NK-92 (cell line): ENCODE results near the gene HSPA12B.

Experiments
- DNase-seq: peaks from one replicate; lab custom pipeline; 2025; ENCODE audit not compliant: unreplicated experiment; lab: John Stamatoyannopoulos, UW

The HSPA12B gene

GRCh38 chr20:3704087-3704486, 28.4 kb upstream of the HSPA12B start:
- no peak for DNase-seq

DNA sequence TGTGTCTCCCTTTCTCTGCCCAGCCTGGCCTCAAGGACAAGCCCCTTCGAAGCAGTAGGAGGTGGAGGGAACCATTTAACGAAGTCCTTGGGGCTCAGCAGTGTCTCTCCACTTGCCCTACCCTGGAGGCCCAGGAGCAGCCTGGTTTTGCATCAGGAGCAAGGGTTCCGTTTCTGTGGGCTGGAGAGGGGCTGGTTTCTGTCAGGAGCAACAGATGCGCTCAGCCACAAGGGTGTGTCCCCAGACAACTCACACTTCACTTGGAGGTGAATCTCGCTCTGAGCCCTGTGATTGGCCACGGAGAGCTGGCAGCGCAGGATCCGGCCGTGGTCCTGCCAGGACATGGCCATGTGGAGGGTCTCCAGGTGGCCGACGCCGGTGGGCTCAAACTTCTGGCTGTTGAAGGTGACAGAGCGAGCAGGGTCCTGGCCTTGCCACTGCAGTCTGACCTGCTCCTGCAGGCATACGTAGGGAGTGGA, 27.0 kb upstream of the HSPA12B start:
- DNase-seq: no peak

- DNase-seq: no peak
Observed at GRCh38 chr20:3705970-3706739, 26.3 kb upstream of the HSPA12B start.

DNA sequence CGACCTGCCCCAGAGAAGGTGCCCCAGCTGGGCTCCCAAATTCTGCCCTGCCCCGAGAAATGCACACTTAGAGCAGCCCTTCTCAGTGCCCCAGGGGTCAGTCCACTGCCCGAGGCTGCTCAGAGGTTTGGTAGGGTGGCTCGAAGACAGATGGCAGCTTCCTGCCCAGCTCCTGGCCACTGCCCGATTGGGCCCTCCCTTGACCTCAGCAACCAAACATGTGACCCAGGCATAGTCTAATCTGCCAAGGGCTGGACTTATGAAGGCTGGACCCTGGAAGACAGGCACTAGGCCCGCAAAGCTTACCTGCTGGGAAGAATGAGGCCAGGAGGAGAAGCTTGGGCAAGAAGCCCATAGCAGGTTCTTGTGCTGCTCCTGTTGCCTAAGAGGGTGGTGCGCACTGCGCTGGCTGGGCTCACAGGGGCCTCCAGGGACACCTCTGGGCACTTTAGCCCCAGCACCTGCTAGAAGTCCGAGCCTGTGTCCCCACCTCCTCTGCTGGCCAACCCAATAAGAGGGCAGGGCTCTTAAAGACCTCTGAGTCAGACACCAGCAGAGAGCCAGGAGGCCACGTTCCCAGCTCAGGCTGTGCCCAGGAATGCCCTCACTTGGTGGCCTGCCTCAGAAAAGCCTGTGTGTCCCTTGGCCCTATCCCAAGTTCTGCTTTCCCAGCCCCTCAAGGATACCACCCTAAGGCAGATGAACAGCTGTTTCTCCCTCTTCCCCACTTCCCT, 25.5 kb upstream of the HSPA12B start:
- DNase-seq: no peak

DNA sequence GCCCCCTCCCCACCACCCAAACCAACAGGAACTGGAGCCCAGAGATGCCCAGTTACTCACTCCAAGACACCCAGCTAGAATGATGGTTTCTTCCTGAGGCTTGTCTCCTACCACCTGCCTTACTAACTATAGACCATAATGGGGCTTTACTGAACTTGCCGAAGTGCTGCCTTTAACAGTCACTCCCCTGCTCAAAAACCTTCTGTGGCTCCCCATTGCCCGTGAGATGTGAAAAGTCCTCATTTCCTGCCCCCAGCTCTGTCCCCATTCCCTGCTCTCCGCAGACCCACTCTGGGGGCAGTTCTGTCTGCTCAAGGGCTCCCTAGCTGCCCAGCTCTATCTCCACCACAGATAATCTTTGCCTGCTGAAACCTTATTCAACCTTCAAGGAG, 25.0 kb upstream of the HSPA12B start:
- DNase-seq: no peak

GRCh38 chr20:3710011-3710466, 22.4 kb upstream of the HSPA12B start:
- DNase-seq: no peak

GRCh38 chr20:3710703-3711483, 21.6 kb upstream of the HSPA12B start:
- no peak for DNase-seq

DNA sequence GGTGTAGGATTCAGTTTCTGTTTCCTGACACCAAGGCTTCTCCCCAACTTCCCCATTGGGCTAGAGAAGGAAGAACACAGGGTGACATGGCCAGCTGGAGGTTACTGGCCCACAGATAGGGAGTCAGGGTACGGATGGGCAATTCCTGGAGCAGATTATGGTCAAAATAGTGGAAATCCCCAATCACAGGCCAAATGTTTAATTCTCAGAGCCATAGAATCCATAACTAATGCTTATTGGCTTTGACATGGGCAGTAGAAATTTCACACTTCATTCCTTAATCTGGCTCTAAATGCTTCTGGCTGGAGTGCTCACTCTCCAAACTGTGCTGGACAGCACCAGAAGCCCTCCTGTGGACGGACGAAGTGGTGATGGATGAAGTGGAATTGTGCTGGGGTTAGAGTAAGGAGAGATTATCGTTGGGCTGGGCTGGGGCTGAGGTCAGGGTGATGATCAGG, 21.0 kb upstream of the HSPA12B start:
- DNase-seq: no peak

- DNase-seq: no peak
Observed at GRCh38 chr20:3712279-3712873, 20.1 kb upstream of the HSPA12B start, which contains the start of gene SIGLEC1. SIGLEC1 (minus strand) TSS chr20:3712600; CDS start chr20:3707128, 5,472 bp downstream.

DNA sequence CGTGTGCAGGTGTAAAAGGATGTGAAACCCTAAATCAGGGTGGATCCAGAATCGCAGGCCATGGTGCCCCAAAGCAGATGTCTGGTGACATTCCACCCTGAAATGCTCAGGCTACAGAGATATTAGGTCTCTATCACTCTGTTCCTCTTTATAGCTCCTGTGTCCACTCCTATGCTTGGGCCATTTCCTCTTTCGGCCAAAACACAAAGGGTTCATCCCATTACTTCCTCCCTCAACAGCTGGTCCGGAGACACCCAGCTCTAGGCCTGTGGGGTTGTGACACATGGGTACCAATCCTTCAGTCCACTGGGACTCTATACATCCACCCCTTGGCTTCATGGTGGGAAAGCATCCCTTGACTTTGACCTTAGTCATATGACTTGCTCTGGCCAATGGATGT, 18.4 kb upstream of the HSPA12B start:
- DNase-seq: no peak

DNA sequence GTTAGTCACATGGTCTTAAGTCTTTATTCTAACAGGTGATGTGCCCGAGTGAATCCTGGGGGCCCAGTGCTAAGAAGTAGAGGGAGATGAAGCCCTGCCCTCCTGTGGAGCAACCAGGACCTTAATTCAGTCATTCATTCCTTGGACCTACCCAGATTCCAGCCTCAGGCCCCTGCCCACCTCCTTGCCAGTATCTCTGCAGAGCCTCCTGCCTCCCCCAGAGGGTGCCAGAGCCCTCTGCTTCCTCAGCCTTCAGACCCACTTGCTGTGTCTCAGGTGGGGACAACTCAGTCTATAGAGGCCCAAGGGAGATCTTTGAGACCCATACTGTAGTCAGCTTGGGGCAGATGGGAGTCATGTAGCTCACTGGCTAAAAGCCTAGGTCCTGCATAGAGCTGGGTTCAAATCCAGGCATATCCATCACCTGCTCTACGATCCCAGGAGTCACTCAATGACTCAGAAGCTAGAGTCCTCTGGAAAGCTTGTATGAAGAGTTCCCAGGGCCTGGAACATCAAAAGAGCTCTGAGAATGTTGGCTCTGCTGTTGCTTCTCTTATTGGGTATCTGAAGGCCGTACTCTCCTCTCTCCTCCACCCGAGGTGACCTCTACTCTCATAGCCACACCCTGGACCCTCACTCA, 16.2 kb upstream of the HSPA12B start:
- DNase-seq: no peak

DNA sequence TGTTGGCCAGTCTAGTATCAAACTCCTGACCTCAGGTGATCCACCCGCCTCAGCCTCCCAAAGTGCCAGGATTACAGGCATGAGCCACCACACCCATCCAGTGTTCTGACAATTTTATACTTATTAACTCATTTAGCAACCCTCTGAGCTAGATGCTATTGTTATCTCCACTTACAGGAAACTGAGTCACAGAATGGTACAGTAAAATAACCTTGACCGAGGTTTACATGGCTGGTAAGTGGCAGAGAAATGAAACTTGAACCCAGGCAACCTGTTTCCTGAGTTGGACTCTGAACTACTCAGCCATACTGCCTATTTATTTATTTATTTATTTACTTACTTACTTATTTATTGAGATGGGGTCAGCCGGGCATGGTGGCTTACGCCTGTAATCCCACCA, 13.4 kb upstream of the HSPA12B start:
- DNase-seq: no peak

DNA sequence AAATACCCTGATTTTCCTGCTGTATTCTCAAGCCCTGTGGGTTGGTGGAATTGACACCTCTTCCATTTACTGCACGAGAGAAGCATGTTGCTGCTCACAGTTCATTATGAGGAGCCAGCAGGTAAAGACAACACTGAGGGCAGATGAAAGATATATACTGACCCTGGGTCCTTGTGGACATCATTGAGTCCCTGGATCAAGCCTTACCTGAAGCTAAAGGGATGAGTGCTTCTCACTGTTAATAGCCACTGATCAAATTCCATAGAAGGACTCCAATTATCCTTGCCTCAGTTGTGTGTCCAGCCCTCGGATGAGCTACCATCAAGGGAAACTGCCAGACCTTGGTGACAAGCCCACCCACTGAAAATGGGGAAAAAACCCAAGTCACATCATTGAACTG, 12.4 kb upstream of the HSPA12B start:
- DNase-seq: no peak

GRCh38 chr20:3720626-3721025, 11.9 kb upstream of the HSPA12B start:
- no peak for DNase-seq

DNA sequence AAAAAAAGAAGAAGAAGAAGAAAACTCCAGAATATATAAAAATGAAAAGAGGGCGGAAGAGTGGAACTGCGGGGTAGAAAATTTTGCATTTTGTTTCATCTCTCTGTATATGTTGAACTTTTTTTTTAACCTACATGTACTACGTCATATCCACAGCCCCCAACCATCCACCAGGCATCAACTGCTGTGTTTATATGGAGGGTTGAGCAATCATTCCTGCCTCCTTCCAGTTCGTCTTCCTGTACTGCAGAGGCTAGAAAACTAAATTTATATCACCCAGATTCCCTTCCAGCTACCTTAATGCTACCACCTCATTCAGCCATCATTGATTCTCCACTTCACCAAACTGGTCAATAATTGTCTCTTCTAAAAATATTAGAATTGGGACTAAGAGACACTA, 10.6 kb upstream of the HSPA12B start:
- DNase-seq: no peak

DNA sequence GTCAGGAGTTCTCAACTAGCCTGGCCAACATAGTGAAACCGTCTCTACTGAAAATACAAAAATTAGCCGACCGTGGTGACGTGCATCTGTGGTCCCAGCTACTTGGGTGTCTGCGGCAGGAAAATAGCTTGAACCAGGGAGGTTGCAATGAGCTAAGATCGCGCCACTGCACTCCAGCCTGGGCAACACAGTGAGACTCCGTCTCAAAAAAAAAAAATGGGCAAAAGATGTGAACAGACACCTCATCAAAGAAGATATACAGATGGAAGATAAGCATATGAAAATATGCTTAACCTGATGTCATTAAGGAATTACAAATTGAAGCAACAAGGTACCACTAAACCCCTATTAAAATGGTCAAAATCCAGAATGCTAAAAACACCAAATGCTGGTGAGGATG, 9.2 kb upstream of the HSPA12B start:
- no peak for DNase-seq

GRCh38 chr20:3724356-3724755, 8.1 kb upstream of the HSPA12B start:
- DNase-seq: no peak

GRCh38 chr20:3727401-3728021, 5.0 kb upstream of the HSPA12B start:
- DNase-seq: no peak

DNA sequence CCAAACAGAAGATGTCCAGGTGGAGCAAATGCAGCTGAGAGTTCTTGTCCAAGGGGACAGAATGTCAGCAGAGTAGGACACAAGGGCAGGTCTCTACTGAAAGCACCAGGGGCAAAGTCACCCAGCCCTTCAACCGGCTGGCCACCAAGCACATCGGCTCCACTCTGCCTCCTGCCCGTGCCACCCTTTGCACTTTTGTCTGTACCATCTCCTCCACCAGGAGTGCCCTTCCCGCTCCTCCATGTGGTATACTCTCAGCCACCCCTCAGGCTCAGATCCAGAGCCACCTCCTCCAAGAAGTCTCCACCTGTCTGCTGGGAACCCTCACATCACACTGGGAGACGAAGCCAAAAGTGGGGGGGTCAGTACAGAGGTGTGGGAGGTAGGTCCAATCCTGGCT, 4.1 kb upstream of the HSPA12B start:
- no peak for DNase-seq

- DNase-seq: no peak
Observed at GRCh38 chr20:3728876-3729275, 3.6 kb upstream of the HSPA12B start.
